HG02938 (cell line): ENCODE data around the gene GFPT1.
"Not testable (repeated sequence)": the region's sequence is repeated elsewhere in the genome, so short reads cannot be mapped to it uniquely, and the experiment has no call there.

Experiments
- ATAC-seq: cut with Tn5 transposase; IDR thresholded peaks from one replicate; pipeline ENCODE4 v1.9.1; 2021; ENCODE audit warnings: mild to moderate bottlenecking, moderate library complexity; ENCODE audit not compliant: unreplicated experiment

The GFPT1 gene

GRCh38 chr2:69386789-69387734, at the start of gene GFPT1:
TSS of gene GFPT1 (minus strand) at chr2:69387227. CDS start at chr2:69387071, 156 bp downstream.
- peak; percentile 80 for ATAC-seq

GRCh38 chr2:69436596-69436937, 49.5 kb upstream of the GFPT1 start:
- peak; percentile 7 for ATAC-seq

GRCh38 chr2:69434753-69435152, 47.7 kb upstream of the GFPT1 start:
- ATAC-seq, result no peak

GRCh38 chr2:69429491-69430183, 42.6 kb upstream of the GFPT1 start:
- no peak for ATAC-seq

- ATAC-seq, result no peak
These were observed 42.0 kb upstream of the GFPT1 start for GRCh38 chr2:69428981-69429380.

GRCh38 chr2:69424419-69424818, 37.4 kb upstream of the GFPT1 start:
- ATAC-seq, result no peak

GRCh38 chr2:69422198-69422597, 35.2 kb upstream of the GFPT1 start:
- no peak for ATAC-seq

- ATAC-seq, result not testable (repeated sequence)
These were observed 32.1 kb upstream of the GFPT1 start for GRCh38 chr2:69419111-69419510.

- ATAC-seq, result no peak
These were observed 29.1 kb upstream of the GFPT1 start for GRCh38 chr2:69416147-69416546.

- no peak for ATAC-seq
These were observed 24.1 kb upstream of the GFPT1 start for GRCh38 chr2:69411120-69411519.

- no peak for ATAC-seq
These were observed 18.3 kb upstream of the GFPT1 start for GRCh38 chr2:69405306-69405705.

GRCh38 chr2:69400121-69400520, 13.1 kb upstream of the GFPT1 start:
- ATAC-seq, result no peak

- ATAC-seq, result no peak
These were observed 10.2 kb upstream of the GFPT1 start for GRCh38 chr2:69397234-69397633.

GRCh38 chr2:69395866-69396265, 8.8 kb upstream of the GFPT1 start:
- no peak for ATAC-seq

- no peak for ATAC-seq
These were observed 6.9 kb upstream of the GFPT1 start for GRCh38 chr2:69393963-69394362.

- no peak for ATAC-seq
These were observed 3.4 kb upstream of the GFPT1 start for GRCh38 chr2:69390471-69390870.

GRCh38 chr2:69390001-69390400, 3.0 kb upstream of the GFPT1 start:
- ATAC-seq, result no peak

GRCh38 chr2:69389271-69389670, 2.2 kb upstream of the GFPT1 start:
- no peak for ATAC-seq

GRCh38 chr2:69387770-69388481, 899 bp upstream of the GFPT1 start:
- no peak for ATAC-seq

- ATAC-seq, result peak; percentile 20
These were observed 667 bp downstream of the GFPT1 start for GRCh38 chr2:69386360-69386759.

GRCh38 chr2:69385443-69386151, 1.4 kb downstream of the GFPT1 start:
- no peak for ATAC-seq
